Measurements from ENCODE around the gene TRAM2. TPM values are rescaled to one million over a fixed set of nuclear protein-coding genes. Genes with fewer than 3 reads are reported as not detected.

The TRAM2 gene
- total RNA-seq, 4 donors from 2014 or later = 3.8 to 33.2 (median 17.6) TPM

DNA sequence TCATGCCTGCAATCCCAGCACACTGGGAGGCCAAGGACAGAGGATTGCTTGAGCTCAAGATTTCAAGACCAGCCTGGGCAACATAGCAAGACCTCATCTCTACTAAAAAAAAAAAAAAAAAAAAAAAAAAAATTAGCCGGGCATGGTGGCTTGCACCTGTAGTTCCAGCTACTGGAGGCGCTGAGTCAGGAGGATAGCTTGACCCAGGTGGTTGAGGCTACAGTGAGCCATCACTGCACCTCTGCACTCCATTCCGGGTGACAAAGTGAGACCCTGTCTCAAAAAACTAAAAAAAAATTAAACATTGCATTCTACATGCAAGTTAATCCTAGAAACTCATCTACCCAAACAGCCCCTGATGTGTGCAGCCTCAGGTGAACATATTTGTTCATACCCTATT, 7.3 kb upstream of the TRAM2 start:
- Histone ChIP-seq H3K27me3 (no peaks in the 10 kb centered on the region), H3K4me3 (no peak overlapping the region), H3K36me3 (no peaks in the 10 kb centered on the region), H3K4me1 (no peaks in the 10 kb centered on the region), H3K9me3 (no peaks in the 10 kb centered on the region), H3K27ac (no peak overlapping the region)
- DNase-seq = no peak
- TF ChIP-seq, protein P1, sequence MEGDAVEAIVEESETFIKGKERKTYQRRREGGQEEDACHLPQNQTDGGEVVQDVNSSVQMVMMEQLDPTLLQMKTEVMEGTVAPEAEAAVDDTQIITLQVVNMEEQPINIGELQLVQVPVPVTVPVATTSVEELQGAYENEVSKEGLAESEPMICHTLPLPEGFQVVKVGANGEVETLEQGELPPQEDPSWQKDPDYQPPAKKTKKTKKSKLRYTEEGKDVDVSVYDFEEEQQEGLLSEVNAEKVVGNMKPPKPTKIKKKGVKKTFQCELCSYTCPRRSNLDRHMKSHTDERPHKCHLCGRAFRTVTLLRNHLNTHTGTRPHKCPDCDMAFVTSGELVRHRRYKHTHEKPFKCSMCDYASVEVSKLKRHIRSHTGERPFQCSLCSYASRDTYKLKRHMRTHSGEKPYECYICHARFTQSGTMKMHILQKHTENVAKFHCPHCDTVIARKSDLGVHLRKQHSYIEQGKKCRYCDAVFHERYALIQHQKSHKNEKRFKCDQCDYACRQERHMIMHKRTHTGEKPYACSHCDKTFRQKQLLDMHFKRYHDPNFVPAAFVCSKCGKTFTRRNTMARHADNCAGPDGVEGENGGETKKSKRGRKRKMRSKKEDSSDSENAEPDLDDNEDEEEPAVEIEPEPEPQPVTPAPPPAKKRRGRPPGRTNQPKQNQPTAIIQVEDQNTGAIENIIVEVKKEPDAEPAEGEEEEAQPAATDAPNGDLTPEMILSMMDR (IDR thresholded peaks at IDR 0.05) = no peak
- TF ChIP-seq POLR2A (IDR thresholded peaks at IDR 0.05) = no peak
- intact Hi-C loops (cut with DNase I; ENCODE audit: low total_unique reads) = no loop called here

DNA sequence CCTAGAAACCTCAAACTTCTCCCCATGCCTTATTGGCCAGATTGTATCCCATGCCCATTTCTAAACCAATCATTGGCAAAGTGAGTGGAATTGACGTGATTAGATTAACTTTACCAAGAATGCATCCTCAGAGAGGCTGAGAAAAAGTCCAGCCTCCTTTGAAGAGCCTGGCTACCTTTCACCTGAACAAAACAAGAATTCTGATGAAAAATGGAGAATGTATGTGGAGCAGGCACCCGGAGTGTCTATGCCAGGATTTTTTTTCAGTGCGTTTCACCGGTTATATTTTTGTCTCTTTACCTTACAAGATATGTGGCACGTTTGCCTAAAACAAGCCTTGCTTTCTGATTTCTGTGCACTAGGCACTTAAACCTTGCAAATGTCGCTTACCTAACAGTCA, 6.1 kb upstream of the TRAM2 start:
- no peak for DNase-seq
- H3K9me3 ChIP-seq = no peaks in the 10 kb centered on the region
- no peak for TF ChIP-seq POLR2A (IDR thresholded peaks at IDR 0.05)
- TF ChIP-seq, protein P1 (IDR thresholded peaks at IDR 0.05) = no peak

DNA sequence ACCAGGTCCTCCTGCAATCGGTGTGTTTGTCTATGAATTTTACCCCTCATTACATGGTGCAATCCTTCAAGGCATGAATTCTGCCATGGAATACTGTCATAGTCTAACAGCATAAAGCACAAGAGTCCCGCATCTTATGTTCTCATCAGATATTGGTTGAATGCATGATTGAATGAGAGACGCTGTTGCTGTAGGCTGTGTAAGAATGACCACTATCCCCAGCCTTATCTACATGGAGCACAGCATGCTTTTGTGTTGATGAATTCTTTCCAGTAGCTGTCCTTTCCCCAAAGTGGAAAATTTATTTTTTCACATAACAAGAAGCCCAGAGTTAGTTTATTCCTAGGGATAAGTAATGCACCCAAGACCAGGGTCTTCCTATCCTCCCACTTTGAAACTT, 5.6 kb upstream of the TRAM2 start:
- Histone ChIP-seq H3K4me1 (peaks cover 0 to 5% of the 10 kb centered on the region in 2 donors), H3K27me3 (no peaks in the 10 kb centered on the region), H3K36me3 (no peaks in the 10 kb centered on the region), H3K27ac (no peak overlapping the region), H3K9me3 (no peaks in the 10 kb centered on the region), H3K4me3 (no peak overlapping the region)
- intact Hi-C loops (cut with DNase I; ENCODE audit: low total_unique reads) = no loop called here
- TF ChIP-seq POLR2A (IDR thresholded peaks at IDR 0.05) = no peak
- TF ChIP-seq, protein P1 (IDR thresholded peaks at IDR 0.05) = no peak
- no peak for DNase-seq

More for the DNA sequence above, 6.1 kb upstream of the TRAM2 start:
- Histone ChIP-seq H3K4me1 (peaks cover 0 to 4% of the 10 kb centered on the region in 2 donors), H3K27ac (no peak overlapping the region), H3K4me3 (no peak overlapping the region), H3K36me3 (no peaks in the 10 kb centered on the region), H3K27me3 (no peaks in the 10 kb centered on the region)
- intact Hi-C loops (cut with DNase I; ENCODE audit: low total_unique reads) = no loop called here

DNA sequence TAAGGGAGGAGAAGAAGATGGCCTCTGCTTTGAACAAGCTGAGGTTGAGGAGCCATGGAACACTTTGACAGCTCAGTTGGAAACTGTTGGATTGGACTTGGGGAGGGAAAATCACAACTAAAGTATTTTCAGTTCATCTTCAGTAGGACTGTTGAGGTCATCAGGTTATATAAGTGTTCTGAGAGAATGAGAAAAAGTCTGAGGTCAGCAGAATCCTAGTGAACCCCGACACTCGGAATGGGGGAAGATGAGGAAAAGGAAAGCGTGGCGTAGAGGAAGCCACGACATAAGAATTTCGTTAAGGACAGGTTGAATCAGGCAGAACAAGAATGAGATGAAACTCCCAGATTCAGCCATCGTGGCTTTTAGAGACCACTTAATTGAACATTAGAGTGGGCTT, 4.0 kb upstream of the TRAM2 start:
- no peak for DNase-seq
- Histone ChIP-seq H3K9me3 (no peaks in the 10 kb centered on the region), H3K4me3 (no peak overlapping the region), H3K4me1 (peaks cover 0 to 5% of the 10 kb centered on the region in 2 donors), H3K27ac (no peak overlapping the region), H3K36me3 (no peaks in the 10 kb centered on the region), H3K27me3 (no peaks in the 10 kb centered on the region)
- TF ChIP-seq, protein P1 (IDR thresholded peaks at IDR 0.05) = no peak
- TF ChIP-seq POLR2A (IDR thresholded peaks at IDR 0.05) = no peak
- intact Hi-C loops (cut with DNase I; ENCODE audit: low total_unique reads) = no loop called here

DNA sequence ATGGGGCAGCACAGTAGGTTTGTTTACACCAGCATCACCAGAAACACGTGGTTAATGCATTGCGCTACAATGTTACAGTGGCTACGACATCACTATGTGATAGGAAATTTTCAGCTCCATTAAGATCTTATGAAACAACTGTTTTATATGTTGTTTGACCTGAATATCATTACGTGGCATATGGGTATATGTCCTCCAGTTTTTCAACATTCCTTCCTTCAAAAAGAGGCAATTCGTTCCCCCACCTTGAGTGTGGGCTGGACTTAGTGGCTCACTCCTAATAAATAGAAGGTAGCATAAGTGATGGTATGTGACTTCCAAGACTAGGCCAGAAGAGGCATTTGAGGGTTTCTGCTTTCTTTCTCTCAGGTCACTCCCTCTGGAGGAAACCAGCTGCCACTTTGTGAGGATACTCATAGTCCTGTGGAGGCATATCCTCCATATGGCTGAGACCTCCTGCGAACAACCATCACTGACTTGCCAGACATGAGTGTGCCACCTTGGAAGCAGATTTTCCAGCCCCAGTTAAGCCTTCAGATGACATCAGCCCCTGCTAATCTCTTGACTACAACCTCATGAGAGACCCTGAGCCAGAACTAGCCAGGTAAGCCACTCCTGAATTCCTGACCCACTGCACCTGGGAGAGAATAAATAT, 2.3 kb upstream of the TRAM2 start:
- TF ChIP-seq, protein P1 (IDR thresholded peaks at IDR 0.05) = no peak
- no peak for TF ChIP-seq POLR2A (IDR thresholded peaks at IDR 0.05)
- Histone ChIP-seq H3K27ac (no peak overlapping the region), H3K4me1 (peaks cover 5 to 7% of the 10 kb centered on the region in 2 donors), H3K4me3 (no peak overlapping the region), H3K9me3 (no peaks in the 10 kb centered on the region), H3K36me3 (no peaks in the 10 kb centered on the region), H3K27me3 (no peaks in the 10 kb centered on the region)
- no peak for DNase-seq
- intact Hi-C loops (cut with DNase I; ENCODE audit: low total_unique reads) = loop anchor here (10.0 kb wide), 1 partner anchor 64 kb away; no protein-coding TSS in a partner anchor
